ENCODE data around the gene PPM1F. TPM values are rescaled to one million over a fixed set of nuclear protein-coding genes. Genes with fewer than 3 reads are reported as not detected.
A peak's percentile ranks its signal among the peaks of the same experiment; 100 is the strongest.

Gene PPM1F
- total and polyA plus RNA-seq, 7 experiments from 2014 or later: 8.8 to 58.0 (median 25.3) TPM

DNA sequence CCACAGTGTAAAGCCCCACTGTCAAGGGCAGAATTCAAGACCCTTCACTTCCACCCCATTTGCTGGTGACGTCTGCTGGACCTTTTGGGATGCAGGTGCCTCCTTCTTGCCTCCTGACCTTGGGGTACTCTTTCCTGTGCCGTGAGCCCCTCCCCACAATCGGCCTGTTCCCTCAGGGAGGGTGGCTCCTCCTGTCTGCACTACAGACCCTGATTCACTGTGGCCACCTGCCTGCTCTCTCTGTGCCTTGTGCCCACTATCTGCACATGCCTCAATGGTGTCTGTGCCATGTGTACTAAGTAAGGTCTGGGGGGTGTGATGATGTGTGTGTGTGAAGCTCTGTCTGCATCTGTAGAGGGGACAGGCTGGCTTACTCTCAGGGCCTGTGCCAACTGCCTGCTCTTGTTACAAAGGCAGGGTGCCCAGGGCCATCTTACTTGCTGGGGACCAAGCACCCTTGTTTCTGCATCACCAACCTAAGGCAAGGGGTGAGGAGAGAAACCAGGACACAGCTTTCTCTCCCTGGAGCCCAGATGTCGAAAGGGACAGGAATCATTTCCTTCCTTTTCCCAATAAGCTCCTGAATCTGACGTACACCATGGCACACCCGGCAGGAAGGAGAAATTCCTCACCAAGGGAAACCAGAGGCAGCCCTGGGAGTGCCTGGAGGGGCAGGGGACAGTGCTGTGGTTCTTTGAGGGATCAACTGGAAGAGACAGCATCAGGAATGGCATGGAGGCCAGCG, 3.7 kb downstream of the PPM1F start:
- ChIA-PET CTCF (interaction anchor here (0.7 to 5.5 kb wide), 2 partner anchors 11 to 138 kb away, joined by 8 to 63 read pairs; no protein-coding TSS in a partner anchor), POLR2A (interaction anchor here (0.7 to 0.9 kb wide), 2 partner anchors 23 to 274 kb away, joined by 5 read pairs; no protein-coding TSS in a partner anchor)
- Mint-ChIP-seq H3K4me3 (no peak overlapping the region), H3K36me3 (peaks cover 0 to 7% (median 2%) of the 10 kb centered on the region in 5 donors), H3K4me1 (peaks cover 17 to 34% (median 31%) of the 10 kb centered on the region in 7 donors), H3K9me3 (no peaks in the 10 kb centered on the region), H3K27ac (peak overlapping the region in 3 of 9 donors; percentile 4 to 29 (median 9)), H3K27me3 (no peaks in the 10 kb centered on the region)
- no peak overlapping the region for H3K4me3 ChIP-seq (ENCODE audit: low read length)
- H3K27ac ChIP-seq (ENCODE audit: low read depth, low read length): no peak overlapping the region
- no peaks in the 10 kb centered on the region for H3K27me3 ChIP-seq (ENCODE audit: control insufficient read depth in 2 of 2, insufficient read depth in 2 of 2, low read length in 2 of 2)
- peaks cover 0 to 23% (median 0%) of the 10 kb centered on the region in 3 experiments for H3K36me3 ChIP-seq (ENCODE audit: control insufficient read depth in 2 of 3, insufficient read depth in 3 of 3, low read length in 3 of 3)
- no peaks in the 10 kb centered on the region for H3K9me3 ChIP-seq (ENCODE audit: control insufficient read depth in 2 of 3, low read length in 3 of 3)
- peaks cover 7% of the 10 kb centered on the region in 2 donors for H3K4me1 ChIP-seq (ENCODE audit: control insufficient read depth in 2 of 2, insufficient read depth in 2 of 2, low read length in 2 of 2)
- ATAC-seq (no peak), DNase-seq (no peak)
- intact Hi-C loops (cut with micrococcal nuclease): loop anchor here in 1 of 2 donors (5.0 kb wide), 1 partner anchor 33 kb away; the partner anchor contains the start of gene TOP3B

DNA sequence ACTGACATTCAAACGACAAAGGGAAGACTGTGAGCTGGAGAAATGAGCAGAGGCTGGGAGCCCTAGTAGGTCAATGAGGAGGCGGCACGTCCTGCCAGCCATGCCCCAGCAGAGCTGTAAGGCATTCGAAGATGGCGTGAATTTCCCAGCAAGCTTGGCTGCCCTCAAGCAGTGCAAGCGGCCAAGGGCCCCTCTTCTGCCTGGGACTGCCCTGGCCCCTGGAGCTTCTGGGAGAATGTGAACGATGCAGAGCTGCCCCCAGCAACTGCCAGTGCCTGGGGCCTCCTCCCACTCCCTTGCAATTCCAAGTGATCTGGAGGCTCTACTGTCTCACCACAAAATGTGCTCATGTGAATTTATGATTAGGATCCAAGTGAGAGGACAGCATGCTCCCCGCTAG, 4.3 kb downstream of the PPM1F start:
- no peaks in the 10 kb centered on the region for H3K9me3 ChIP-seq (ENCODE audit: control insufficient read depth in 2 of 3, low read length in 3 of 3)
- H3K36me3 ChIP-seq (ENCODE audit: control insufficient read depth in 2 of 3, insufficient read depth in 3 of 3, low read length in 3 of 3): peaks cover 0 to 28% (median 0%) of the 10 kb centered on the region in 3 experiments
- no peak for DNase-seq
- Mint-ChIP-seq H3K36me3 (peaks cover 0 to 7% (median 2%) of the 10 kb centered on the region in 5 donors), H3K4me3 (peak overlapping the region in 1 of 10 donors; percentile 61), H3K27me3 (no peaks in the 10 kb centered on the region), H3K9me3 (no peaks in the 10 kb centered on the region), H3K4me1 (peaks cover 17 to 38% (median 31%) of the 10 kb centered on the region in 7 donors), H3K27ac (peak overlapping the region in 1 of 9 donors; percentile 34)
- no peak overlapping the region for H3K4me3 ChIP-seq (ENCODE audit: low read length)
- no peak overlapping the region for H3K27ac ChIP-seq (ENCODE audit: low read depth, low read length)
- ATAC-seq: no peak
- H3K27me3 ChIP-seq (ENCODE audit: control insufficient read depth in 2 of 2, insufficient read depth in 2 of 2, low read length in 2 of 2): no peaks in the 10 kb centered on the region
- POLR2A ChIA-PET: interaction anchor here (0.7 kb wide), 1 partner anchor 274 kb away, joined by 5 read pairs; no protein-coding TSS in a partner anchor
- CTCF ChIA-PET: interaction anchor here (0.7 kb wide), 1 partner anchor 137 kb away, joined by 8 read pairs; no protein-coding TSS in a partner anchor
- H3K4me1 ChIP-seq (ENCODE audit: control insufficient read depth in 2 of 2, insufficient read depth in 2 of 2, low read length in 2 of 2): peaks cover 7% of the 10 kb centered on the region in 2 donors
- intact Hi-C loops (cut with micrococcal nuclease): loop anchor here in 1 of 2 donors (5.0 kb wide), 1 partner anchor 34 kb away; the partner anchor contains the start of gene TOP3B

DNA sequence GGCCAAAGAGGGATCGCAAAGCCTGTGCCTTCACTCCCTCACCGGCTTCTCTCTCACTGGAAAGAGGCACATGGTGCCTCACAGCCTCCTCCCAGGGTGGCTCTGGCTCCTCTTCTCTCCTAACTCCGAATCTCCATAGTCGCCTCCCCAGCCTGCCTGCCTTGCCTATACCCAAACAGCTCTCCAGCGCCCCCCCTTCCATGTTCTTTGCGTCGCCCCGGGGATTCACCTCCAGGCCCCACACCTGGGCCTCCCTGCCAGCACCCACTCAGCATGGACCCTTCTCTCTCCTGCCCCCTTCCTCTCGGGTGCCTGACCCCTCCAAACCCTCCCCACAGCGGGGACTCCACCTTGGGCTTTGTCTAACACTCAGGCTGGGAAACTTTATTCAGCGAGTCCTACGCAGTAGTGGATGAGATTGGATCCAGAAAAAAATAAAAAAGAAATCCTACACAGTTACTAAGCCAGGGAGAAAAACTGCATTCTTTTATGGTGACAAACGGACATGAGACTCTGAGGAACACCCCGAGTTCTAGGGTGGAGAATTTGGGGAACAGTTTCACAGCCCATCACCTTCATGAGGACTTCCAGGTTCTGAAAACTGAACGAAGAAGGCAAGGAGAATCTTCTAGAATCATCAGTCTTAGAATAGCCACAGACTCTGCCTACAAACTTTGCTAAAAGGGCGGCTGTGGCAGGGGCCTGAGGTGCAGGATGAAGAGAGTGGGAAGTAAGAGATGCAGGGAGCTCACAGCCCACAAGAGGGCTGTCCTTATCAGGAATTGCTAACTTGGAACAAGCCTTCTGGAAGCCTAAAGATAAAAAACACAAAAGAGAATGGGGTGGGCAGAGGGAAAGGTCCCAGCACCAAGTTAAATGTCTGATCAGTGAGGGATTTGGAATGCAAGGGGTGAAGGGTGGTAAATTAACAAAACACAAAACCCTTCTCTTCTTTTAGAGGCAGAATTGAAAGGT, 5.3 kb downstream of the PPM1F start:
- ATAC-seq: no peak
- peaks cover 0 to 30% (median 0%) of the 10 kb centered on the region in 3 experiments for H3K36me3 ChIP-seq (ENCODE audit: control insufficient read depth in 2 of 3, insufficient read depth in 3 of 3, low read length in 3 of 3)
- H3K4me3 ChIP-seq (ENCODE audit: low read length): no peak overlapping the region
- CTCF ChIA-PET: no interaction called here
- intact Hi-C loops (cut with micrococcal nuclease): loop anchor here in 1 of 2 donors (5.0 kb wide), 1 partner anchor 35 kb away; the partner anchor contains the start of gene TOP3B
- H3K4me3 Mint-ChIP-seq: no peak overlapping the region
- H3K27me3 ChIP-seq (ENCODE audit: control insufficient read depth in 2 of 2, insufficient read depth in 2 of 2, low read length in 2 of 2): no peaks in the 10 kb centered on the region
- H3K27ac Mint-ChIP-seq: peak overlapping the region in 6 of 9 donors; percentile 26 to 77 (median 34)
- no peaks in the 10 kb centered on the region for H3K27me3 Mint-ChIP-seq
- H3K27ac ChIP-seq (ENCODE audit: low read depth, low read length): no peak overlapping the region
- peaks cover 0 to 9% (median 2%) of the 10 kb centered on the region in 5 donors for H3K36me3 Mint-ChIP-seq
- no peaks in the 10 kb centered on the region for H3K9me3 ChIP-seq (ENCODE audit: control insufficient read depth in 2 of 3, low read length in 3 of 3)
- no peaks in the 10 kb centered on the region for H3K9me3 Mint-ChIP-seq
- POLR2A ChIA-PET: no interaction called here
- H3K4me1 Mint-ChIP-seq: peaks cover 19 to 44% (median 36%) of the 10 kb centered on the region in 7 donors
- no peak for DNase-seq
- H3K4me1 ChIP-seq (ENCODE audit: control insufficient read depth in 2 of 2, insufficient read depth in 2 of 2, low read length in 2 of 2): peaks cover 4 to 7% of the 10 kb centered on the region in 2 donors

DNA sequence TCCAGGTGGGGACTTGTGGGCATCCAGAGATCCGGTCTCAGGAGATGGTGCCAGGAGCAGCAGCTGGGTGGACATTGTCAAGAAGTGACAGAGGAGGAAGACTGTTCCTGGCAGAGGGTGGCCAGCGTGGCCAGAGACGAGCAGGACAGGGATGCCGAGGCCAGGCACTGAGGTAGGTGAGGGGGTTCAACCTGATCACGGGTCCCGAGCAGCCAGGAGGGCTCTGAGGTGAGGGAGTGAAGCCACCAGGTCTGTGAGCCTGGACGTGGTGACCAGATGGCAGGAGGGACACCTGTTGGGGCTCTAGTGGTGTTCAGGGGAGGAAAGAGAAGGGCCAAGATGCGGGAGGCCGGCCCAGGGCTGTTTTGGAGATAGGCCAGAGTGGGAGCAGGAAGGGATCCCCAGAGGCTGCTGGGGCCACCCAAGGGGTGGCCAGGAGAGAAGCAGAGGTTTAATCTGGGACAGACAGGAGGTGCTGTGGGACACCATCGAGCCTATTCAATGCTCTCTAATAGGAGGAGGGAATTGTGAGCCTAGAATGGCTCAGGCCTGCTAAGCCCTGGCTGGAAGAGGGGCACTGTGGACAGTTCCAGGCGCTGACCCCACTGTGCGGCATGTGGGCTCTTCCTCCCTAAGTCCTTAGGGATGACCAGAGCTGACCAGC, 6.3 kb downstream of the PPM1F start:
- Mint-ChIP-seq H3K4me1 (peaks cover 22 to 45% (median 33%) of the 10 kb centered on the region in 7 donors), H3K36me3 (peaks cover 0 to 11% (median 2%) of the 10 kb centered on the region in 5 donors), H3K27ac (peak overlapping the region in 3 of 9 donors; percentile 36 to 73 (median 40)), H3K27me3 (no peaks in the 10 kb centered on the region), H3K4me3 (no peak overlapping the region), H3K9me3 (no peaks in the 10 kb centered on the region)
- no peaks in the 10 kb centered on the region for H3K9me3 ChIP-seq (ENCODE audit: control insufficient read depth in 2 of 3, low read length in 3 of 3)
- no peak overlapping the region for H3K27ac ChIP-seq (ENCODE audit: low read depth, low read length)
- intact Hi-C loops (cut with micrococcal nuclease): loop anchor here in 1 of 2 donors (5.0 kb wide), 1 partner anchor 36 kb away; the partner anchor contains the start of gene TOP3B
- ChIA-PET POLR2A (interaction anchor here (0.5 kb wide), 1 partner anchor 71 kb away, joined by 4 read pairs; no protein-coding TSS in a partner anchor), CTCF (no interaction called here)
- no peak overlapping the region for H3K4me3 ChIP-seq (ENCODE audit: low read length)
- peaks cover 0 to 30% (median 0%) of the 10 kb centered on the region in 3 experiments for H3K36me3 ChIP-seq (ENCODE audit: control insufficient read depth in 2 of 3, insufficient read depth in 3 of 3, low read length in 3 of 3)
- H3K27me3 ChIP-seq (ENCODE audit: control insufficient read depth in 2 of 2, insufficient read depth in 2 of 2, low read length in 2 of 2): no peaks in the 10 kb centered on the region
- no peak for DNase-seq
- no peak for ATAC-seq
- no peaks in the 10 kb centered on the region for H3K4me1 ChIP-seq (ENCODE audit: control insufficient read depth in 2 of 2, insufficient read depth in 2 of 2, low read length in 2 of 2)

DNA sequence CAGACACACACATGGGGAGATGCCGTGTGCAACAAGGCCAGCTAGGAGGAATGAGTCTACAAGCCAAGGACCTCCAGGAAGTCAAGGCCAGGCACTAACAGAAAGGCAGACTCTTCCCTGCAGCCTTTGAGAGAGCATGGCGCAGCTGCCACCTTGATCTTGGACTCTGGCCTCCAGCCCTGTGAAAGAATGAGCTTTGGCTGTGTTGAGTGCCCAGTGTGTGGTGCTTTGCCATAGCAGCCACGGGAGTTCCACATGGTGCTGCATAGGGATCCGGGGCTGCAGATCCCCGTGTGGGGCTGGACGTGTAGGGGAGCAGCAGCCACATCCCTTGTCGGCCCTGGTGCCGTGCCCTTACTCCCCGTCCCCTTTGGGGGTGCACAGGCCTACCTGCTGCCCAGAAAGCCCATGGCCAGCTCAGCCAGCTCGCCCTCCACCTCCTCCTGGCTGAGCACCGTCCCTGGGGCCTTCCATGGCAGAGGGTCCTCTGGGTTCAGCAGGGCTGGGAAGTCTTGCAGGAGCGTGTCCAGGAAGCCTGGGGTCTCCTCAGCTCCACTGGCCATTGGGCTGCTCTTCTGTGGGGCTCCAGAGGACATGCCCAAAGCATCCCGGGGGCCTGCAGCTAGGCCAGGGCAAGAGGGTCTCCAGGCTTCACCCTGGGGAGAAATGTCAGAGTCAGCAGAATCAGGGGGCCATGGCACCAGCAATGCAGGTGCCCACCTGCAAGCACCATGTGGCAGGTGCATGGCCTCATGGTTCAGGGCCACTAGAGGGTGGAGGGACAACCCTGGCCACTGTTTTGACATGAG, 7.0 kb downstream of the PPM1F start:
- Histone ChIP-seq H3K4me1 (ENCODE audit: control insufficient read depth in 2 of 2, insufficient read depth in 2 of 2, low read length in 2 of 2) (no peaks in the 10 kb centered on the region), H3K9me3 (ENCODE audit: control insufficient read depth in 2 of 3, low read length in 3 of 3) (no peaks in the 10 kb centered on the region), H3K36me3 (ENCODE audit: control insufficient read depth in 2 of 3, insufficient read depth in 3 of 3, low read length in 3 of 3) (peaks cover 0 to 30% (median 0%) of the 10 kb centered on the region in 3 experiments), H3K4me3 (ENCODE audit: low read length) (no peak overlapping the region), H3K27ac (ENCODE audit: low read depth, low read length) (no peak overlapping the region), H3K27me3 (ENCODE audit: control insufficient read depth in 2 of 2, insufficient read depth in 2 of 2, low read length in 2 of 2) (no peaks in the 10 kb centered on the region)
- Mint-ChIP-seq H3K4me1 (peaks cover 25 to 43% (median 33%) of the 10 kb centered on the region in 7 donors), H3K36me3 (peaks cover 0 to 13% (median 0%) of the 10 kb centered on the region in 5 donors), H3K27me3 (no peaks in the 10 kb centered on the region), H3K27ac (peak overlapping the region in 1 of 9 donors; percentile 40), H3K9me3 (no peaks in the 10 kb centered on the region), H3K4me3 (no peak overlapping the region)
- CTCF ChIA-PET: no interaction called here
- POLR2A ChIA-PET: interaction anchor here (0.5 kb wide), 1 partner anchor 70 kb away, joined by 4 read pairs; no protein-coding TSS in a partner anchor
- no peak for ATAC-seq
- intact Hi-C loops (cut with micrococcal nuclease): loop anchor here in 1 of 2 donors (5.0 kb wide), 1 partner anchor 37 kb away; the partner anchor contains the start of gene TOP3B
- DNase-seq: peak in 1 of 9 donors; percentile 6

Data from naive thymus-derived CD4-positive, alpha-beta T cell (primary cell).